GM19452 (cell line): ENCODE data around the gene S100Z.
"Not testable (repeated sequence)": the region's sequence is repeated elsewhere in the genome, so short reads cannot be mapped to it uniquely, and the experiment has no call there.

Source experiments
- ATAC-seq: cut with Tn5 transposase; IDR thresholded peaks from one replicate; pipeline ENCODE4 v1.9.1; 2021; ENCODE audit not compliant: unreplicated experiment

The S100Z gene

GRCh38 chr5:76867827-76868693, 18.2 kb downstream of the S100Z start:
- ATAC-seq, result no peak

- no peak for ATAC-seq
Observed at GRCh38 chr5:76870046-76870445, 20.2 kb downstream of the S100Z start.

DNA sequence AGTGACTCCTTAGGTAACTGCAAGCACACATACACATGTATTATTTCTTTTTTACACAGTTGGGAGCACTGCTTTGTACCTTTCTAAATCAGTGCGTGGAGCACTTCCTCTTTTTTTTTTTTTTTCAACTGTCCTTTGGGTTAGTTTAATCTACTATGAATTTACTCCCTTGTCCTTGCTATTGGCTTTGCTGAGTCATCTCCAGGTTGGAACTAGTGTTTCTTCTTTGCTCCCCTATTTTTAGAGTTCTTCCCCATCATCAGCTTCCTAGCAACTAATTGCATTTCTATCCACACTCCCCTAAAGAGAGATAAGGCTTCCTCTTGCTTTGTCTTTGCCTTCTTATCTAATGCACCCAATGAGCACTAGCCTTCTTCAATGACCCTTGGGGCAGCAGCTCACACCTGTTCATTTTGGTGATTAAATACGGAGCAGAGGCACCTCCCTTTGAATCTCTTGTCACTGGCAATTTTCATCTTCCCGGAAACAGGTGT, 24.3 kb downstream of the S100Z start:
- no peak for ATAC-seq

- no peak for ATAC-seq
Observed at GRCh38 chr5:76888733-76889300, 39.0 kb downstream of the S100Z start.

- ATAC-seq, result no peak
Observed at GRCh38 chr5:76893294-76893693, 43.5 kb downstream of the S100Z start.

- ATAC-seq, result no peak
Observed at GRCh38 chr5:76896196-76896595, 46.4 kb downstream of the S100Z start.

DNA sequence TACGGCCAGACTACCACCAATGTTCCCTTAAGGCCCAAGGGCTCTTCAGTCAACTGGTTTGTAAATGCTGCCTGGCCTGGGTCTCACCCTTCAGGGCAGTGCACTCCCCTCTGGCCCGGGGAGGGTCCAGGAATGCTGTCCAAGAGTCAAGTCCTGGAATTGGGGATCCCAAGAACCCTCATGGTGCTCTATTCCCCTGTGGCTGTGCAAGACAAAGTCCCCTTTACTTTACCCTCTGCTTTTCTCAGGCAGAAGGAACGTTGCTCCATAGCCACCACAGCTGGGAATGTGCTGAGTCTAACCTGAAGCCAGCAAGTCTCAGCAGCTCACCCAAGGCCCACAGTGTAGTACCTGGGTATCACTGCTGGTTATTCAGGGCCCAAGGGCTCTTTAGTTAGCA, 51.7 kb downstream of the S100Z start:
- ATAC-seq, result no peak

GRCh38 chr5:76908166-76908565, 58.4 kb downstream of the S100Z start:
- no peak for ATAC-seq

- not testable (repeated sequence) for ATAC-seq
Observed at GRCh38 chr5:76910344-76910933, 60.6 kb downstream of the S100Z start.

DNA sequence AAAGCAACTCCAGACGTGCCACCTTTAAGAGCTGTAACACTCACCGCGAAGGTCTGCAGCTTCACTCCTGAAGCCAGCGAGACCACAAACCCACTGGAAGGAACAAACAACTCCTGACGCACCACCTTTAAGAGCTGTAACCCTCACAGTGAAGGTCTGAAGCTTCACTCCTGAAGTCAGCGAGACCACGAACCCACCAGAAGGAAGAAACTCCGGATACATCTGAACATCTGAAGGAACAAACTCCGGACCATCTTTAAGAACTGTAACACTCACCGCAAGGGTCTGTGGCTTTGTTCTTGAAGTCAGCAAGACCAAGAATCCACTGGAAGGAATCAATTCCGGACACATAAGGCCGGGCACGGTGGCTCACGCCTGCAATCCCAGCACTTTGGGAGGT, 64.9 kb downstream of the S100Z start:
- ATAC-seq, result not testable (repeated sequence)

GRCh38 chr5:76918539-76918938, 68.7 kb downstream of the S100Z start:
- ATAC-seq, result no peak

DNA sequence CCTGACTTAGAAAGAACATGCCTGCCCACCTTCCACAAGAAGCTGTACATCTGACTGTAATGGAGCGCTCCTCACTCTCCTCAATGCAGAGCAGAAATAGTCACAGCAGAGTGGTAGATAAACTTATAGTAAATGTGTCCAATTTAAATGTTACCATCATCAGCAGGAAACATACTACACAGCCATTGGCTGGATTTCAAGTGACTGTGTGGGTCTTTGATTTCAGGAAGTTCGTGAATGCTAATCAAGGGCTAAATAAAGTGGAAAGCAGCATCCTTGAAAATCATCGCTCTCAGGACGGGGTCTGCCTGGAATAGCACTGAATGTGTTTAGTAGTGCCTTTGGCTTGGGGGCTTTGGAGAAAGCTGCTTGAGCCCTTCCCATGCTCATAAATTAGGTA, 70.7 kb downstream of the S100Z start:
- no peak for ATAC-seq

- no peak for ATAC-seq
Observed at GRCh38 chr5:76926329-76927105, 76.7 kb downstream of the S100Z start.

DNA sequence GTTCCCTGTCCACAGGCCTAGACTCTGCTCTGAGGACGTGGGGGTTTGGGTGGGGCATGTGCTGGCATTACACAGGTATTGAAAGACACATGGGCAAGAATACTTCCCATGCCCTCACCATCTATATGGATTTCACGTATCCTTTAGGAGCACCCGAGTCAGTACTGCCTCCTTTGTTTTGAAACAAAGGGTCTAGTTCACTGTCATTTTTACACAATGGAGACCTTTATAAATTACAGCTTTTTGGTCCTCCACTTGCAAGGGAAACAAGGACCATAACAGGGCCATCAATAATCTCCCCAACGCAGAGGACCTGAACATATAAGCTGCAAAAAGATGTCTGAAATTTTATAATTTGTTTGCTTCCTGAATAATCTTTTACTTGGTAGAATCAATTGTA, 78.1 kb downstream of the S100Z start:
- ATAC-seq, result no peak

- no peak for ATAC-seq
Observed at GRCh38 chr5:76930083-76930482, 80.3 kb downstream of the S100Z start.

GRCh38 chr5:76938177-76938576, 88.4 kb downstream of the S100Z start:
- no peak for ATAC-seq

DNA sequence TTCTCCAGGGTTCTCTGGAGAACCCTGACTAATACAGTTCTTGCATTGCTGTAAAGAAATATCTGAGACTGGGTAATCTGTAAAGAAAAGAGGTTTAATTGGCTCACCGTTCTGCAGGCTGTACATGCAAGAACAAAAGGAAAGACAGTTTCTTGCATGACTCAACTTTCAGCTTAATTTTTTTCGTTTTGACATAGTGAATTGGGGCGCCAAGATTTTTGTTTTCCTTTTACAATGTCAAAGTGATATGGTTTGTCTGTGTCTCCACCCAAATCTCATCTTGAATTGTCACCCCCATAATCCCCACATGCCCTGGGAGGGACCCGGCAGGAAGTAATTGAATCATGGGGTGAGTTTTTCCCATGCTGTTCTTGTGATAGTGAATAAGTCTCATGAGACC, 91.2 kb downstream of the S100Z start:
- no peak for ATAC-seq

DNA sequence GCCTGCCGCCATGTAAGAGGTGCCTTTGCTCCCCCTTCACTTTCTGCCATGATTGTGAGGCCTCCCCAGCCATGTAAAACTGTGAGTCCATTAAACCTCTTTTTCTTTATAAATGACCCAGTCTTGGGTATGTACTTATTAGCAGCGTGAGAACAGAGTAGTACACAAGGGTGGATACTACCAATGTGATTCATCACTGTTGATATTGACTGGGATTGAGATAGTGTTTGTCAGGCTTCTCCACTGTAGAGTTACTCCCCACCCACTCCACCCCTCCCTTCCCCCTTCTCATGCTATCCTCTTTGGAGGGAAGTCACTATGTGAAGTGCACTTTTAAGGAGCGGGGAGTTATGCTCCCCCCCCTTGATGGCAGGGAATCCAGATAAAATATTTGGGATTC, 91.6 kb downstream of the S100Z start:
- ATAC-seq, result no peak

GRCh38 chr5:76942581-76942980, 92.8 kb downstream of the S100Z start:
- no peak for ATAC-seq

DNA sequence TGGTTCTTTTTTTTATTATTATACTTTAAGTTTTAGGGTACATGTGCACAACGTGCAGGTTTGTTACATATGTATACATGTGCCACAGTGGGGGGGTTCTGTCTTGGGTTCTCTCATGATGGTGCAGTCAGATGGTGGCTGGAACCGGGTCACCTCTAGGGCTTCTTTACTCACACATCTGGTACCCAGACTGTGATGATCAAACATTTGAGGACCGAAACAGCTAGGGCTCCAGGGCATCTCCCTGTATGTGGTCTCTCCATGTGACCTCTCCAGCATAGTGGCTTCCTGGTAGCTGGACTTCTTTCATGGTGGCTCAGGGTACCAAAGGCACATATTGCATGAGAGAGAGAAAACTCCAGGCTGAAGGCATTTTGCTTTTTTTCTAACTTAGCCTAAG, 93.2 kb downstream of the S100Z start:
- no peak for ATAC-seq

DNA sequence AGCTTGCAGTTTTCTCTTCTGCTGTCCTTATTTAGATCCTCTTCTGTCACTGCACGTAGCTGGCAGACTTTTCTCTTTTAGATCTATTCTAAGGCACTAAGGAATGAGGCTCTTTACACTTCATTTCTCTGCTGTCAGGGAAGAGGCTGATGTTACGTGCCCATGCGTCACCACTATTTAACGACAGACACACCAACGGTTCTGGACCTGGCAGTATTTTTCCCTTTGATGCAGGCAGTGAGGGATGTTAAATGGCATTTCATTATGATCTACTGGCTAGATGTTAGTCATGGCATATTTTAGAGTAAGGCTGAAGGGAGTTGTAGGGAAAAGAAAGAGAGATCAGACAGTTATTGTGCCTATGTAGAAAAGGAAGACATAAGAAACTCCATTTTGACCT, 94.8 kb downstream of the S100Z start:
- ATAC-seq, result no peak
